ENCODE results near the gene NALCN. TPM values are rescaled to one million over a fixed set of nuclear protein-coding genes. Genes with fewer than 3 reads are reported as not detected.

Gene NALCN
- total and polyA plus RNA-seq, 2 of the 8 experiments (the other 6 are each of a cell fraction or from before 2014, with no cell fraction given): 0.26 to 0.54 TPM

DNA sequence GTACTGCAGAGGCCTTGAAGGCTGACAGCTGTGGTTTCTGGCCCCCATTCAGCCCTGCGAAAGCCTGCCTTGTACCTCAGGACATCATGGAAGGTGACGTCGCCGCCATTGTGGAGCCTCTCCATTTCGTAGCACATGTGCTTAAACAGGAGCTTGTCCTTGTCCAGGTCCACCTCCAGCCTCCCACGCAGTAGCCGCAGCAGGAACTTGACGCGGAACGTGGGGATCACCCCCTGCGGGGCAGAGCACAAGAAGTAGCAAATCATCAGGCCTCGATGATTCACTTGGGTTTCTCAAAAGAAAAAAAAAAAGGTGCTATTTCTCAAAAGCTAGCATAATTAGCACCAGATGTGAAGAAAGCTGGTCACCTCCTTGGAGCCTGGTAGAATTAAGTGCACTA lies 351.0 kb downstream of the NALCN start (continued):
- TF ChIP-seq, protein P1, sequence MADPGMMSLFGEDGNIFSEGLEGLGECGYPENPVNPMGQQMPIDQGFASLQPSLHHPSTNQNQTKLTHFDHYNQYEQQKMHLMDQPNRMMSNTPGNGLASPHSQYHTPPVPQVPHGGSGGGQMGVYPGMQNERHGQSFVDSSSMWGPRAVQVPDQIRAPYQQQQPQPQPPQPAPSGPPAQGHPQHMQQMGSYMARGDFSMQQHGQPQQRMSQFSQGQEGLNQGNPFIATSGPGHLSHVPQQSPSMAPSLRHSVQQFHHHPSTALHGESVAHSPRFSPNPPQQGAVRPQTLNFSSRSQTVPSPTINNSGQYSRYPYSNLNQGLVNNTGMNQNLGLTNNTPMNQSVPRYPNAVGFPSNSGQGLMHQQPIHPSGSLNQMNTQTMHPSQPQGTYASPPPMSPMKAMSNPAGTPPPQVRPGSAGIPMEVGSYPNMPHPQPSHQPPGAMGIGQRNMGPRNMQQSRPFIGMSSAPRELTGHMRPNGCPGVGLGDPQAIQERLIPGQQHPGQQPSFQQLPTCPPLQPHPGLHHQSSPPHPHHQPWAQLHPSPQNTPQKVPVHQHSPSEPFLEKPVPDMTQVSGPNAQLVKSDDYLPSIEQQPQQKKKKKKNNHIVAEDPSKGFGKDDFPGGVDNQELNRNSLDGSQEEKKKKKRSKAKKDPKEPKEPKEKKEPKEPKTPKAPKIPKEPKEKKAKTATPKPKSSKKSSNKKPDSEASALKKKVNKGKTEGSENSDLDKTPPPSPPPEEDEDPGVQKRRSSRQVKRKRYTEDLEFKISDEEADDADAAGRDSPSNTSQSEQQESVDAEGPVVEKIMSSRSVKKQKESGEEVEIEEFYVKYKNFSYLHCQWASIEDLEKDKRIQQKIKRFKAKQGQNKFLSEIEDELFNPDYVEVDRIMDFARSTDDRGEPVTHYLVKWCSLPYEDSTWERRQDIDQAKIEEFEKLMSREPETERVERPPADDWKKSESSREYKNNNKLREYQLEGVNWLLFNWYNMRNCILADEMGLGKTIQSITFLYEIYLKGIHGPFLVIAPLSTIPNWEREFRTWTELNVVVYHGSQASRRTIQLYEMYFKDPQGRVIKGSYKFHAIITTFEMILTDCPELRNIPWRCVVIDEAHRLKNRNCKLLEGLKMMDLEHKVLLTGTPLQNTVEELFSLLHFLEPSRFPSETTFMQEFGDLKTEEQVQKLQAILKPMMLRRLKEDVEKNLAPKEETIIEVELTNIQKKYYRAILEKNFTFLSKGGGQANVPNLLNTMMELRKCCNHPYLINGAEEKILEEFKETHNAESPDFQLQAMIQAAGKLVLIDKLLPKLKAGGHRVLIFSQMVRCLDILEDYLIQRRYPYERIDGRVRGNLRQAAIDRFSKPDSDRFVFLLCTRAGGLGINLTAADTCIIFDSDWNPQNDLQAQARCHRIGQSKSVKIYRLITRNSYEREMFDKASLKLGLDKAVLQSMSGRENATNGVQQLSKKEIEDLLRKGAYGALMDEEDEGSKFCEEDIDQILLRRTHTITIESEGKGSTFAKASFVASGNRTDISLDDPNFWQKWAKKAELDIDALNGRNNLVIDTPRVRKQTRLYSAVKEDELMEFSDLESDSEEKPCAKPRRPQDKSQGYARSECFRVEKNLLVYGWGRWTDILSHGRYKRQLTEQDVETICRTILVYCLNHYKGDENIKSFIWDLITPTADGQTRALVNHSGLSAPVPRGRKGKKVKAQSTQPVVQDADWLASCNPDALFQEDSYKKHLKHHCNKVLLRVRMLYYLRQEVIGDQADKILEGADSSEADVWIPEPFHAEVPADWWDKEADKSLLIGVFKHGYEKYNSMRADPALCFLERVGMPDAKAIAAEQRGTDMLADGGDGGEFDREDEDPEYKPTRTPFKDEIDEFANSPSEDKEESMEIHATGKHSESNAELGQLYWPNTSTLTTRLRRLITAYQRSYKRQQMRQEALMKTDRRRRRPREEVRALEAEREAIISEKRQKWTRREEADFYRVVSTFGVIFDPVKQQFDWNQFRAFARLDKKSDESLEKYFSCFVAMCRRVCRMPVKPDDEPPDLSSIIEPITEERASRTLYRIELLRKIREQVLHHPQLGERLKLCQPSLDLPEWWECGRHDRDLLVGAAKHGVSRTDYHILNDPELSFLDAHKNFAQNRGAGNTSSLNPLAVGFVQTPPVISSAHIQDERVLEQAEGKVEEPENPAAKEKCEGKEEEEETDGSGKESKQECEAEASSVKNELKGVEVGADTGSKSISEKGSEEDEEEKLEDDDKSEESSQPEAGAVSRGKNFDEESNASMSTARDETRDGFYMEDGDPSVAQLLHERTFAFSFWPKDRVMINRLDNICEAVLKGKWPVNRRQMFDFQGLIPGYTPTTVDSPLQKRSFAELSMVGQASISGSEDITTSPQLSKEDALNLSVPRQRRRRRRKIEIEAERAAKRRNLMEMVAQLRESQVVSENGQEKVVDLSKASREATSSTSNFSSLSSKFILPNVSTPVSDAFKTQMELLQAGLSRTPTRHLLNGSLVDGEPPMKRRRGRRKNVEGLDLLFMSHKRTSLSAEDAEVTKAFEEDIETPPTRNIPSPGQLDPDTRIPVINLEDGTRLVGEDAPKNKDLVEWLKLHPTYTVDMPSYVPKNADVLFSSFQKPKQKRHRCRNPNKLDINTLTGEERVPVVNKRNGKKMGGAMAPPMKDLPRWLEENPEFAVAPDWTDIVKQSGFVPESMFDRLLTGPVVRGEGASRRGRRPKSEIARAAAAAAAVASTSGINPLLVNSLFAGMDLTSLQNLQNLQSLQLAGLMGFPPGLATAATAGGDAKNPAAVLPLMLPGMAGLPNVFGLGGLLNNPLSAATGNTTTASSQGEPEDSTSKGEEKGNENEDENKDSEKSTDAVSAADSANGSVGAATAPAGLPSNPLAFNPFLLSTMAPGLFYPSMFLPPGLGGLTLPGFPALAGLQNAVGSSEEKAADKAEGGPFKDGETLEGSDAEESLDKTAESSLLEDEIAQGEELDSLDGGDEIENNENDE (IDR thresholded peaks at IDR 0.05; ENCODE audit: insufficient replicate concordance, low read length): no peak
- TF ChIP-seq RBBP5 (IDR thresholded peaks at IDR 0.05; ENCODE audit: borderline replicate concordance, low read depth, low read length) (no peak), SP1 (IDR thresholded peaks at IDR 0.05; ENCODE audit: low read depth, low read length) (no peak), POLR2A (IDR thresholded peaks at IDR 0.05; ENCODE audit: control extremely low read depth in 1 of 2, low read depth in 2 of 2, low read length in 2 of 2) (no peak), RXRA (IDR thresholded peaks at IDR 0.05; ENCODE audit: insufficient read depth, low read depth, low read length) (no peak)
- TF ChIP-seq, protein P2, sequence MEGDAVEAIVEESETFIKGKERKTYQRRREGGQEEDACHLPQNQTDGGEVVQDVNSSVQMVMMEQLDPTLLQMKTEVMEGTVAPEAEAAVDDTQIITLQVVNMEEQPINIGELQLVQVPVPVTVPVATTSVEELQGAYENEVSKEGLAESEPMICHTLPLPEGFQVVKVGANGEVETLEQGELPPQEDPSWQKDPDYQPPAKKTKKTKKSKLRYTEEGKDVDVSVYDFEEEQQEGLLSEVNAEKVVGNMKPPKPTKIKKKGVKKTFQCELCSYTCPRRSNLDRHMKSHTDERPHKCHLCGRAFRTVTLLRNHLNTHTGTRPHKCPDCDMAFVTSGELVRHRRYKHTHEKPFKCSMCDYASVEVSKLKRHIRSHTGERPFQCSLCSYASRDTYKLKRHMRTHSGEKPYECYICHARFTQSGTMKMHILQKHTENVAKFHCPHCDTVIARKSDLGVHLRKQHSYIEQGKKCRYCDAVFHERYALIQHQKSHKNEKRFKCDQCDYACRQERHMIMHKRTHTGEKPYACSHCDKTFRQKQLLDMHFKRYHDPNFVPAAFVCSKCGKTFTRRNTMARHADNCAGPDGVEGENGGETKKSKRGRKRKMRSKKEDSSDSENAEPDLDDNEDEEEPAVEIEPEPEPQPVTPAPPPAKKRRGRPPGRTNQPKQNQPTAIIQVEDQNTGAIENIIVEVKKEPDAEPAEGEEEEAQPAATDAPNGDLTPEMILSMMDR (IDR thresholded peaks at IDR 0.05; ENCODE audit: control extremely low read depth in 1 of 3, insufficient read depth in 1 of 3, low read depth in 1 of 3, low read length in 3 of 3): no peak

All from H1 (cell line).